Measurements from ENCODE around the gene PYURF. TPM values are rescaled to one million over a fixed set of nuclear protein-coding genes. Genes with fewer than 3 reads are reported as not detected.

PYURF gene
- total and polyA plus RNA-seq, 9 of the 15 experiments (the other 6 are each of a cell fraction or from before 2014, with no cell fraction given) = 22.5 to 199 (median 108) TPM

DNA sequence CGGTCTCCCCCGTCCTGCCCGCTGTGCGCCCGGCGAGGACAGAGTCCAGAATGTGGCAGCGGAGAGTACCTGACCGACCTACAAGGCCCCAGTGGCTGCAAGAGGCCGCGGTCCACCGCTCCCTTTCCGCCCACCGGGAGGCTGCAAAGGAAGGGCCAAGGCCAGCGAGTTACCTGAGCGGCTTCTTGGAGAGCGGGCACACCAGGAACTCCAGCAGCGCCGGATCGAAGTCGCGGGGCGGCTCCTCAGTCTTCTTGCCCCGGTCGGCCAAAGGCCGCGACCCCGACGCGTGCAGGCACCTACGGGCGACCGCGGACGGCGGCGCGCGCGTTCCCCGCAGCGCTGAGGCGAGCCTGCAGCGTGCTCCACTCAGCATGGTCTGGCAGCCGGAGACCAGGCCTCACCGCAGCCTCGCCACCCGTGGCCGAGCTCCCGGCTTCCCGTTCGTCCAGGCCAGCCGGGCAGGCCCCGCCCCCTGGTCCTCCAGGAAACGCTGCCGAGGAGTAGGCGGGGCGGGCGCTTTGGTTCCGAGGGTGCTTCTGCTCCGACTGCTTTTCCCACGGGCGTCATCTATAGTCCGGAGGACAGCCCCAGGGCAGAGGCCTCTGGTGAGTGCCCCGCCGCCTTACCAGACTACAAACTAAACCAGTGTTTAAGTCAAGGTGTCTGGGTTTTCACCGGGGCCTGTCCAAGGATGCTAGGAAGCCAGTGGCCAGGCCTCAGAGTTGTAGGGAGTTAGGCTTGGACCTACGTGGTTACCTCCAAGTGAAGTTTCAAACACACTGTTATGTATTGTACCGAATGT lies at the start of gene PYURF (continued):
- TF ChIP-seq KLF13 (tag; IDR thresholded peaks at IDR 0.05; ENCODE audit: borderline replicate concordance, low read depth) (peak; percentile 85), MTA3 (IDR thresholded peaks at IDR 0.05; ENCODE audit: borderline replicate concordance) (peak; percentile 88), NRF1 (conservative IDR thresholded peaks at IDR 0.05 in 1 of 2, IDR thresholded peaks at IDR 0.05 in 1 of 2) (peak; percentile 24 to 28; a peak in 1 of 4 replicates), MYC (IDR thresholded peaks at IDR 0.05; ENCODE audit: low read depth, low read length) (peak; percentile 95), MYC (CRISPR knock-in tag; IDR thresholded peaks at IDR 0.05; ENCODE audit: borderline replicate concordance, low read depth) (no peak), RNF2 (IDR thresholded peaks at IDR 0.05) (no peak; the same call in 1 of the 2 replicates), ZNF175 (CRISPR knock-in tag; IDR thresholded peaks at IDR 0.05; ENCODE audit: low read depth) (no peak), L3MBTL2 (IDR thresholded peaks at IDR 0.05) (peak; percentile 87), ATF1 (CRISPR knock-in tag; IDR thresholded peaks at IDR 0.05) (no peak), ATF1 (tag; IDR thresholded peaks at IDR 0.05) (peak; percentile 63), HMG20B (CRISPR knock-in tag; IDR thresholded peaks at IDR 0.05) (no peak), HCFC1 (IDR thresholded peaks at IDR 0.05; ENCODE audit: low read depth, low read length) (peak; percentile 73), ELF4 (CRISPR knock-in tag; IDR thresholded peaks at IDR 0.05) (0 out of 2 replicates have a peak, but pooled peaks have one; percentile 14), HMGXB4 (CRISPR knock-in tag; IDR thresholded peaks at IDR 0.05) (peak; percentile 78; the same call in 1 of the 2 replicates), RCOR1 (IDR thresholded peaks at IDR 0.05; ENCODE audit: borderline replicate concordance in 1 of 2, low read depth in 2 of 2, low read length in 2 of 2) (peak in 1 of 2 experiments; percentile 48; a peak in 1 of 4 replicates), MAX (CRISPR knock-in tag; IDR thresholded peaks at IDR 0.05) (peak; percentile 87), RB1 (IDR thresholded peaks at IDR 0.05; ENCODE audit: low read depth) (peak; percentile 81), CREB1 (IDR thresholded peaks at IDR 0.05) (no peak), CREB1 (CRISPR knock-in tag; IDR thresholded peaks at IDR 0.05) (0 out of 2 replicates have a peak, but pooled peaks have one; percentile 51), PHF8 (IDR thresholded peaks at IDR 0.05; ENCODE audit: borderline replicate concordance, low read length) (peak; percentile 92; the same call in 1 of the 2 replicates), ESRRA (IDR thresholded peaks at IDR 0.05; ENCODE audit: borderline replicate concordance, low read depth) (no peak), CCNT2 (IDR thresholded peaks at IDR 0.05; ENCODE audit: borderline replicate concordance, extremely low read depth, insufficient read length, low read depth, low read length) (peak; percentile 80), RBBP5 (IDR thresholded peaks at IDR 0.05; ENCODE audit: borderline replicate concordance, insufficient read depth, low read length, poor library complexity, severe bottlenecking) (peak; percentile 93), C11orf30 (IDR thresholded peaks at IDR 0.05; ENCODE audit: low read depth) (peak; percentile 45), ZKSCAN8 (CRISPR knock-in tag; IDR thresholded peaks at IDR 0.05) (no peak)
- TF ChIP-seq, protein P1, sequence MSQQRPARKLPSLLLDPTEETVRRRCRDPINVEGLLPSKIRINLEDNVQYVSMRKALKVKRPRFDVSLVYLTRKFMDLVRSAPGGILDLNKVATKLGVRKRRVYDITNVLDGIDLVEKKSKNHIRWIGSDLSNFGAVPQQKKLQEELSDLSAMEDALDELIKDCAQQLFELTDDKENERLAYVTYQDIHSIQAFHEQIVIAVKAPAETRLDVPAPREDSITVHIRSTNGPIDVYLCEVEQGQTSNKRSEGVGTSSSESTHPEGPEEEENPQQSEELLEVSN (IDR thresholded peaks at IDR 0.05; ENCODE audit: borderline replicate concordance in 1 of 2, extremely low read depth in 1 of 2, insufficient read depth in 1 of 2, insufficient read length in 1 of 2, low read depth in 1 of 2, low read length in 1 of 2, poor library complexity in 1 of 2, severe bottlenecking in 1 of 2) = peak; percentile 52 to 68

Measured in K562 (cell line).